Renal cortex interstitium (tissue), 11 donors: Measurements from ENCODE around the gene PLA2G2F. TPM values are rescaled to one million over a fixed set of nuclear protein-coding genes. Genes with fewer than 3 reads are reported as not detected.

Experiments
- DNase-seq, 11 donors: peaks; one replicate each; pipeline ENCODE4 v3.0.0-alpha.2; 2013; ENCODE audit warnings: low read depth in 9 of 11, low spot score in 4 of 11; ENCODE audit errors: extremely low read depth in 1 of 11
- polyA plus RNA-seq, 3 donors: library from polyadenylated mRNA; unstranded; fragments of 120-200 nt; gene quantifications; one replicate each; pipeline ENCODE4 v1.2.1, GENCODE V29; 2013; ENCODE audit not compliant: insufficient read length in 3 of 3

Gene PLA2G2F
- polyA plus RNA-seq, 3 donors, result 0.12 to 0.19 (median 0.17) TPM

- DNase-seq, result no peak
Measured at GRCh38 chr1:20198918-20199317, 59.8 kb downstream of the PLA2G2F start.

- no peak for DNase-seq
Measured at GRCh38 chr1:20199403-20199802, 60.3 kb downstream of the PLA2G2F start.

GRCh38 chr1:20199840-20200239, 60.7 kb downstream of the PLA2G2F start:
- no peak for DNase-seq

Other genes starting within 250 kb of the PLA2G2F start
- gene PLA2G2E, start 215.7 kb upstream of the PLA2G2F start, polyA plus RNA-seq, result not detected
- gene PLA2G2A, start 159.7 kb upstream of the PLA2G2F start, polyA plus RNA-seq, result not detected
- gene PLA2G5, start 69.1 kb upstream of the PLA2G2F start, polyA plus RNA-seq, result not detected
- under 1 TPM; 0.04 to 0.09 (median 0.06) TPM for gene PLA2G2D, start 19.8 kb upstream of the PLA2G2F start, polyA plus RNA-seq
- 1 to 10 TPM; 5.5 to 6.9 (median 5.9) TPM for gene UBXN10, start 46.8 kb downstream of the PLA2G2F start, polyA plus RNA-seq
- under 1 TPM in 2 of 3 donors, not detected in 1; 0.11 to 0.33 TPM for gene PLA2G2C, start 47.2 kb downstream of the PLA2G2F start, polyA plus RNA-seq
- gene VWA5B1, start 151.6 kb downstream of the PLA2G2F start, polyA plus RNA-seq, result 1 to 10 TPM; 1.3 to 5.4 (median 1.5) TPM